Hippocampal formation (tissue), 2 donors: ENCODE results near the gene NQO1.
"Not testable (repeated sequence)": the region's sequence is repeated elsewhere in the genome, so short reads cannot be mapped to it uniquely, and the experiment has no call there.

Source experiments
- DNase-seq, 2 donors: peaks; one replicate each; lab custom pipeline; 2025; lab: John Stamatoyannopoulos, UW

Gene NQO1

DNA sequence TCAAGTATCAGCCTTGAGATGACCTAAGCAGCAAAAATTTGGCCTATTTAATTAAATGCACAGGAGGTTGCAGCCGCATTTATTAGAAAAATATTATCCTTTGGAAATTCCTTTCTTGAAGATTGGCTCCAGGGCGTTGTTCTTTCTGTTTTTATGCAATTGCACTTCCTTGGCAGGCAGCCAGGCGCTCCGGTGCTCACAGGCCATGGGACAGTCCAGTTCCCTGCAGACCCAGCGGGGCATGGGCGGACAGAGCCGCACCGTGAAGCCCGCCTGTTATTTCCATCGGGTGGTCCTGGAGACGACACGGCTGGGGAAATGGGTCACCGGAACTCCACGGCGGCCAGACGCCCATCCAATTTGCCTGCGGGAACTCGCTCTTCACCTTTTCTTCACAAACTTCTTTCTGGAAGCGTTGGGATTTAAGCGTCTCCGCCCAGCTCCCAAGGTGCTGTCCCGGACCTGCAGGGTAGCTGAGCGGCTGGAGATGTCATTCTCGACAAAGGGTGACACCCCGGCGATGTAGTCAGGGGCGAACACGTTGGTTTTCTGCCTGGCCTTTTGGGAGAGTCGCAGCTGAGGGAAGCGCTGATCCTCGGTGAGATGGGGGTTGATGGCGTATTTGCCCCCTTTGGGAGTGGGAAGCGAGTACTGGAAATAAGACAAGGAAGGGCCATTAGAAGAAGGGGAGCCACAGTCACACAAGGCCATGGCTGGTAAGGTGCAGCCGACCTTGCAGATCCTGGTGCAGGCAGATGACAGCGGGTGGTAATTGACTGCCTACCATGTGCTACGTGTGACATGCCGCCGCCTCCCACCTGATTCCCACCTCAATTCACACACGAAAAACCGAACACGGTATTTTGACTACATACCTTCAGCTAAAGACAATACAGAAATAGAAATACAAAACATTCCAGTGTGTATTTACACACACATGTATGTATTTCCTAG lies 15.9 kb upstream of the NQO1 start:
- DNase-seq: no peak

DNA sequence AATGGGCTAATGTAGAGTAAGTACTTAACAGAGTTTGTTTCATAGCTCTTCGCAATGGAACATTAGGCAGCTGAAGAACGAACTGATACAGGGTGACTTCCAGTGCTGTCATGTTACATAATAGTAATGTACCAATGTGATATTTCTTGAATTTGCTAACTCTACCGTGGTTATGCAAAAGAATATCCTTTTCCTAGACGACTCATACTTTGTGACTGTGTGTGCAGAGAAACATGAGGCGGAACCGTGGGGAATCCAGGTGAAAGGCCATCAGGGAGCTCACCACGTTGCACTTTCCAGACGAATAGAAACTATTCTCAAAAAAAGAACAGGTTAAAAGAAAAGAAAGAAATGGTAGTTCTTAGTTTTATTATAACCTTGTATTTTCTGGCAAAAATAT lies 15.2 kb upstream of the NQO1 start:
- no peak for DNase-seq

DNA sequence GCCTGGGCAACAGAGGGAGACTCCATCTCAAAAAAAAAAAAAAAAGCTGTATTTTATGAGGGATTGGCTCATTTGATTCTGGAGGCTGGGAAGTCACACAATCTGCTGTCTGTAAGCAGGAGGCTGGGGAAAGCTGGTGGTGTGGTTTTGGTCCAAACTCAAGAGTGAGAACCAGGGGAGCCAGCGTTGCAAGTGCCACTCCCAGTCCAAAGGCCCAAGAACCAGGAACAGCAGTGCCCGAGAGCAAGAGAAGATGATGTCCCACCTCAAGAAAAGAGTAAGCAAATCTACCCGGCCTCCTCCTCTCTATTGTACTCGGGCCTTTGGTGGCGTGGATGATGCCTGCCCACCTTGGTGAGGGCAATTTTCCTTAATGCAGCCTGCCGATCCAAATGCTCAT lies 5.7 kb upstream of the NQO1 start:
- DNase-seq: no peak

DNA sequence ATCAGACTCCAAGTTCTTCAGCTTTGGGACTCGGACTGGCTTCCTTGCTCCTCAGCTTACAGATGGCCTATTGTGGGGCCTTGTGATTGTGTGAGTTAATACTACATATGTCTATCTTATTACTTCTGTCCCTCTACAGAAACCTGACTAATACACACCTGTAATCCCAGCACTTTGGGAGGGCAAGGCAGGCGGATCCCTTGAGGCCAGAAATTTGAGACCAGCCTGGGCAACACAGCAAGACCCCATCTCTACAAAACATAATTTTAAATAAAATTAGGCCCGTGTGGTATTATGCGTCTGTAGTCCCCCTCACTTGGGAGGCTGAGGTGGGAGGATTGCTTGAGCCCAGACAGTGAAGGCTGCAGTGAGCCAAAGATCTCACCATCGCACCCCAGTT lies 4.9 kb upstream of the NQO1 start:
- DNase-seq: not testable (repeated sequence)

DNA sequence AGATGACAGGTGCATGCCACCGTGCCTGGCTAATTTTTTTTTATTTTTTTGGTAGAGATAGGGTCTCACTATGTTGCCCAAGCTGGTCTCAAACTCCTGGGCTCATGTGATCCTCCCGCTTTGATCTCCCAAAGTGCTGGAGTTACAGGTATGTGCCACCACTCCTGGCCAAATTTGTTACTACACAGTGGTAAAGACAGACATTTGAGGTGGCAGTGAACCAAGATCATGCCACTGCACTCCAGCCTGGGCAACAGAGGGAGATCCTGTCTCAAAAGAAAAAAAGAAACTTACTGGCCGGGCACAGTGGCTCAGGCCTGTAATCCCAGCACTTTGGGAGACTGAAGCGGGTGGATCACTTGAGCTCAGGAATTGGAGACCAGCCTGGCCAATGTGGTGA lies 2.7 kb upstream of the NQO1 start:
- not testable (repeated sequence) for DNase-seq

DNA sequence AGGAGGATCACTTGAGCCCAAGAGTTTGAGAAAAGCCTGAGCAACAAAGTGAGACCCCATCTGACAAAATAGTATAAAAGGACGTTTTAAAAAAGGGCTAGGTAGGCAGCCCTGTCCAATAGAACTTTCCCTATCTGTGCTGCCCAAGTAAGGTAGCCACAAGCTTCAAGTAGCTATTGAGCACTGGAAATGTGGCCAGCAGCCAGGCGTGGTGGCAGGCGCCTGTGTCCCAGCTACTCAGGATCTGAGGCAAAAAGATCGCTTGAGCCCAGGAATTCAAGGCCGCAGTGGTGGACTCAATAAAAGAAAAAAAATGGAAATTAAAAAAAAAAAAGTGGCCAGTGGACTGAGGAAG lies 1.5 kb upstream of the NQO1 start:
- peak in 1 of 2 donors; percentile 33 for DNase-seq

DNA sequence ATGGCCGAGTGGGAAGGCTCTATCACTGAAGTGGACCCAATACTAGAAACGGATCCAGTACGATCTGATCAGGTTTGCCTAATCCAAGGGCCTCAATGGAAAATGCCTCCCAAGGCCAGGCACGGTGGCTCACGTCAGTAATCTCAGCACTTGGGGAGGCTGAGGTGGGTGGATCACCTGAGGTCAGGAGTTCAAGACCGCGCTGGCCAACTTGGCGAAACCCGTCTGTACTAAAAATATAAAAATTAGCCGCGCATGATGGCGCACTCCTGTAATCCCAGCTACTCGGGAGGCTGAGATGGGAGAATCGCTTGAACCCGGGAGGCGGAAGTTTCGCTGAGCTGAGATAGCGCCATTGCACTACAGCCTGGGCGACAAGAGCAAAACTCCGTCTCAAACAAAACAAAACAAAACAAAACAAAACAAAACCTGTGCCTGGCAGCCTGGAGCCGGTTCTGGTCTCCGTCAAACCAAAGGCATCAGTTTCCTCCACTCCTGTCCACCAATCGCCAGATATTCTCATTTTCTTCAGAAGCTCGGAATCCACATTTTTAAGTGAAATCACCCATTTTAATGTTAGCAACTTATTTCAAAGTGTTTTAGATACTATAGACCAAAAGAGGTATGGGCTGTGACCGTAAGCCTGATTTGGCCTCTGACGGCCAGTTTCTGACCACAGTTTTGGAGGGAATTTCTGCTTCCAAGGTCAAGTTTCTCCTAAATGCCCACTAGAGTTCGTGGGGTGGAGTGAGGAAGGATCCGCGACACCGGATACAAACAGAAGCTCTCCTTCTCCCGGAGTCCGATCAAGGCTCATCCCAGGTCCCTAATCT lies 664 bp downstream of the NQO1 start:
- no peak for DNase-seq

DNA sequence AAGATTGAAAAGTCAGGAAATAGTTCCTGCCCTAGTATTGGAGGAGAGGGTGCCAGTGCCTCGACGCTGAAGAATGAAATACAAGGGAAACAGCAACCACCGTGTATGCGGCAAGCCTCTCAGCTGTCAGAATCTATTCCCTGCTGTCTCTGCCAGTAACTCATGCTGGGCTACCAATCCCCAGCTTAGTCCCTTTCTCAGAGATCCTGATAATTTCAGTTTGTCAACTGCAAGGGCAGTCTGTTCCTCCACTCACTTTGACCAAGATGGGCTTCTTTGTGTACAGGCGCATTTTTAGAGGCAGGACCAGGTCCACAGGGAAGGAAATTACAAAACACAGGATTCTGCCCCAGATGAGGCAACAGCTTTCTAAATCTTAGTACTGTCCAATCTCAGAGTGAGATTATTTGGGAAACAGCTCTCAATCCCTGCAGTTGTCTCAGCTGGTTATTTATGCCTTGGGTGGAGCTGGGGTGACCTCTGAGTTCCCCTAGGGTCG lies 1.3 kb downstream of the NQO1 start:
- DNase-seq: no peak

DNA sequence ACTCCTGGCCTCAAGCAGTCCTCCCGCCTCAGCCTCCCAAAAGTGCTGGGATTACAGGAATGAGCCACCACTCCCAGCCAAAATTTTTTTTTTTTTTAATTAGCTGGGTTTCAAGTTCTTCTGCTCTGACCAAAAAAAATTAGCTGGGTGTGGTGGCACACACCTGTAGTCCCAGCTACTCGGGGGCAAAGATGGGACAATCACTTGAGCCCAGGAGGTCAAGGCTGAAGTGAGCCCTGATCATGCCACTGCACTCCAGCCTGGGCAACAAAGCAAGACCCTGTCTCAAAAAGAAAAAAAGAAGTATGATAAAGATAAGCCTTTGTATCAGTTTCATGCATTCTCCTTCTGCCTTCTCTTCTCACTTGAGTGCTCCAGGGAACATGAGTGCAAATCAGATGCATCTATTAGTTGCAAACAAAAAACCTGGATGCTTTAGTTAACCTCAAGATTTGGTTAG lies 1.9 kb downstream of the NQO1 start:
- DNase-seq: no peak

DNA sequence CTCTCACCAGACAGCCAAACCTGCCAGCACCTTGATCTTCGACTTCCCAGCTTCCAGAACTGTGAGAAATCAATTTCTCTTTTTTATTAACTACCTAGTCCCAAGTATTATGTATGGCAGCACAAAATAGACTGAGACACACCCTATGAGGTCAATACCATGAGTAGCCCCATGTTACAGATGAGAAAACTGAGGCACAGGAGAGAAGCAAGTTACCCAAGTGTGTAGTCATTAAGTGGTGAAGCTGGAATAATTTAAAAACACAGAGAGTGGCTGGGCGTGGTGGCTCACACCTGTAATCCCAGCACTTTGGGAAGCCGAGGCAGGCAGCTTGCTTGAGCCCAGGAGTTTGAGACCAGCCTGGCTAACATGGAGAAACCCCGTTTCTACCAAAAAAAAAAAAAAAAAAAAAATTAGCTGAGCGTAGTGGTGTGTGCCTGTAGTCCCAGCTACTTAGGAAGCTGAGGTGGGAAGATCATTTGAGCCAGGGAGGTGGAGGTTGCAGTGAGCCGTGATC lies 4.9 kb downstream of the NQO1 start:
- DNase-seq: no peak

DNA sequence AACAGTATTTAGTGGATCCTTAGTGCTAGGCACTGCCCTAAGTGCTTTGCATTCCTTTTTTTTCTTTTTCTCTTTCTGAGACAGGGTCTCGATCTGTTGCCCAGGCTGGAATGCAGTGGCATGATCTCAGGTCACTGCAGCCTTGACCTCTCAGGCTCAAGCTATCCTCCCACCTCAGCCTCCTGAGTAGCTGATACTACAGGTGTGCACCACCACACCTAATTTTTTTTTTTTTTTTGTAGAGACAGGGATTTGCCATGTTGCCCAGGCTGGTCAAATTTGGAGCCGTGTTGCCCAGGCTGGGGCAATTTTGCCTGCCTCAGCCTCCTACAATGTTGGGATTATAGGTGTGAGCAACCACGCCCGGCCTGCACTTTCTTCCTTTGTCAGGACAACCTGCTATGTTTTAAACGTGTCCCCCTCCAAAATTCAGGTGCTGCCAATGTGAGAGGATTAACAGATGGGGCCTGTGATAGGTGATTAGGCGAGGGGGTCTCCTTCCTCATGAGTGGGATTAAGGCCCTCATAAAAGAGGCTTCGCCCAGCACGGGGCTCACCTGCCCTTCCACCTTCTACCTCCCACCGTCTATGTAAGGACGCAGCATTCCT lies 5.4 kb downstream of the NQO1 start:
- no peak for DNase-seq

DNA sequence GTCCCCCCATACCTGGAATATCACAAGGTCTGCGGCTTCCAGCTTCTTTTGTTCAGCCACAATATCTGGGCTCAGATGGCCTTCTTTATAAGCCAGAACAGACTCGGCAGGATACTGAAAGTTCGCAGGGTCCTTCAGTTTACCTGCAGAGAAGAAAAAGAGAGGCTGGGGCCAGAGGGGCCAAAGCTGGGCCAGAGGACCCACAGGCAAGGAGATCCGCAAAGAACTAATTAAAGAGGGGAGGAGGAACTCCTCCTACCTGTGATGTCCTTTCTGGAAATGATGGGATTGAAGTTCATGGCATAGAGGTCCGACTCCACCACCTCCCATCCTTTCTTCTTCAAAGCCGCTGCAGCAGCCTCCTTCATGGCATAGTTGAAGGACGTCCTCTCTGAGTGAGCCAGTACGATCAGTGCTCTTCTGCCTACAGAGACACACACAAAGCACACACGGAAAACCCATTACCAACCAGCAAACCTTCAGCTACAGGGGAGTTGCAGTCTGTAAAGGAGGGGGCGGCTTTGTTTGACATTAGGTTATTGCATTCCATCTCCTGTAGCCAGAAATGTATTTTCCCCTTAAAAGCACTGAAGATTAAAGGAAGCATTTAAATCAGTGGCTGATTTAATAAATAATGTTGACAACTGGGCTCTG lies 8.1 kb downstream of the NQO1 start:
- no peak for DNase-seq

DNA sequence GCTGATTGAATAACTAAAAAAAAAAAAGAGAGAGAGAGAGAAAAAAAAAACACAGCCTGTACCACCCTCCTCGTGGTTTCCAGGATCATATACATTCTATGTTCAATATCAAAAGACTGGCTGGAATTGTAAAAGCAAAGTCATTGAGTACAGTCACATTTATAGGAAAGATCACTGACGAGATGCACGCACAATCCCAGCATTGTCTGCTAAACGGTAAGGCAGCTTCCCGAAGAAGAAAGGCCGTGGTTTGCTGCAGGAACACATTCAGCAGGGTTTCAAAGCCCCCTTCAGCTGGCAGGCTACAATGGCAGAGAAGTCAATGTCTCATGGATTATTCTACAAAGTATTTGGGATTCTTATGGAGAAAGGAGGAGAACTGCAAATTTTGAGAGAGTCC lies 9.3 kb downstream of the NQO1 start:
- DNase-seq: no peak

DNA sequence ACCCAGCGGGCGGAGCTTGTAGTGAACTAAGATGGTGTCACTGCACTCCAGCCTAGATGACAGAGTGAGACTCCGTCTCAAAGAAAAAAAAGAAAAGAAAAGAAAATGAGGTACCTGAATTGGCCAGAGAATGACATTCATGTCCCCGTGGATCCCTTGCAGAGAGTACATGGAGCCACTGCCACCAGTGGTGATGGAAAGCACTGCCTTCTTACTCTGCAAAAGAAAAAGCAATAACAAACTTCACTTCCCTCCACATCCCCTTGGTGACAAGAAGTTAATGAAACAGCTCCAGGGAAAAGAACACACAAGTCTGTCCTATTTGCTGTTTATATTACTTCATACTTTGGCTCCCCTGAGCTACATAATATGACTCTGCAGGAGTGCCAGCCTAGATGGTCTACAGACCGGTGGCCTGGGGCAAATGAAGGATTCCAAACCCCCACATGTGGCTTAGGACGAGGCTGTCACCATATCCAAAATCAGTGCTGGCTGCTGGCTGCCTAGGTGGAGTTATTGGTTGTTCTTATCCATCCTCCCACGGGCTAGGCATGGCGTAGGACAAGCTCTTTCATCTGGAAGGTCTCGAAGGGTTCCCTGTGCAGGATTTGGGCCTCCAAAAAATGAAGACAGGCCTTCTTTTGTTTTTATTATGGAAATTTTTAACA lies 13.3 kb downstream of the NQO1 start:
- DNase-seq: no peak

DNA sequence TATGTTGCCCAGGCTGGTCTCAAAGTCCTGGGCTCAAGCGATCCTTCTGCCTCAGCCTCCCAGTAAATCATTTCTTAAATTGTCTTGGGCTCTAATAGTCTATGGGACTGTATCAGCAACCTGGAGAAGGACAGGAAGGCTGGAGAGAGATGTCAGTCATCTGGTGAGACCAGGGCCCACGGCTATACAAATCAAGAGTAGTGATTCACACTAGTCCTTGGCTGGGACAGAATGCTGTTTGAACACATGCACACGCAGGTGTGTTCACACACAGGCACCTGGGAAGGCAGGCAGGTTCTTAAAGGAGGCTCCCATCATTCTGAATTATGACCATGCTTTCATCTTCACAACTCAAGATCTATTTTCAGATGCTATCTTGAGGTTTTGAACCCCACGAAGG lies 14.1 kb downstream of the NQO1 start:
- no peak for DNase-seq

DNA sequence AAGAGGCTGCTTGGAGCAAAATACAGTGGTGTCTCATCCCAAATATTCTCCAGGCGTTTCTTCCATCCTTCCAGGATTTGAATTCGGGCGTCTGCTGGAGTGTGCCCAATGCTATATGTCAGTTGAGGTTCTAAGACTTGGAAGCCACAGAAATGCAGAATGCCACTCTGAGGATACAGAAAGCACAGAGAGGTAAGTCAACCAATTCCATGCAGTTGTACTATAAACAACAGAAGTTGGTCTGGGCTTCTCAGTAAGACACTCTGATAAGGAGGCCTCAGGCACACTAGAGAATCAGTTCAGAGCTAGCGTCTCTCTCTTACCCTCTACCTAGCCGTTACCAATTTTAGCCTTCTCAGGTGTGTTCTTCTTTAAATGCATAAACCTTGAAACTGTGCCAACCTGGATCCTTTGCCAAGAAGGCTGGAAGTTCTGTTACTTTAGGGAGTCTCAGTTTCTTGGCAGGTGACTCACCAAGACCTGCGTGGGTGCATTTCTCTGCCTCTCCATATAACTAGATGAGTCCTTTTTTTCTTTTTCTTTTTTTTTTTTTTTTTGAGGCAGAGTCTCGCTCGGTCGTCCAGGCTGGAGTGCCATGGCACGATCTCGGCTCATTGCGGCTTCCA lies 15.1 kb downstream of the NQO1 start:
- DNase-seq: no peak

DNA sequence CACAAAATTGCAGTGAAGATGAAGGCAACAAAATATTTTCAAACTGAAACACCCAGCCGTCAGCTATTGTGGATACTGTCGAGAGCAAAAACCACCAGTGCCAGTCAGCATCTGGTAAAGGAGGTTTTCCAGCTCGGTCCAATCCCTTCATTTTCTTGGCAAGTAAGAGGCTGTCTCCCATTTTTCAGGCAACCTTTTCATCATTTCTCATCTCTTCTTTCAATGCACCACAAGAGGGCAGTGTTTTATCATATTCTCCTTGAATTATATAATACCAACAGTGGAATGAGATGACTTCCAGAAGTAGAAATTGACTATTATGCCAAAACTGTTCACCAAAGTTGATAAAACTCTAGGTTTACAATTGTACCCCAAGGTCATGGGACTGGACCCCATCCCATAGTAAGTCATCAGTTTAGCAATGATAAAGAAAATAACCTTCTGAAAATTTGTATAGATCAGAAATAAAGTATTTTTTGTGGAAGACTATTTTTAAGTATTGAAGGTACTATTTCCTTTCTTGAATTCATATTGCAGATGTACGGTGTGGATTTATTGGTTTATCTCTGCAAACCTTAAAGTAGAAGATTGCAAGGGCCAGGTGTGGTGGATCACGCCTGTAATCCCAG lies 16.8 kb downstream of the NQO1 start:
- peak in 1 of 2 donors; percentile 85 for DNase-seq

DNA sequence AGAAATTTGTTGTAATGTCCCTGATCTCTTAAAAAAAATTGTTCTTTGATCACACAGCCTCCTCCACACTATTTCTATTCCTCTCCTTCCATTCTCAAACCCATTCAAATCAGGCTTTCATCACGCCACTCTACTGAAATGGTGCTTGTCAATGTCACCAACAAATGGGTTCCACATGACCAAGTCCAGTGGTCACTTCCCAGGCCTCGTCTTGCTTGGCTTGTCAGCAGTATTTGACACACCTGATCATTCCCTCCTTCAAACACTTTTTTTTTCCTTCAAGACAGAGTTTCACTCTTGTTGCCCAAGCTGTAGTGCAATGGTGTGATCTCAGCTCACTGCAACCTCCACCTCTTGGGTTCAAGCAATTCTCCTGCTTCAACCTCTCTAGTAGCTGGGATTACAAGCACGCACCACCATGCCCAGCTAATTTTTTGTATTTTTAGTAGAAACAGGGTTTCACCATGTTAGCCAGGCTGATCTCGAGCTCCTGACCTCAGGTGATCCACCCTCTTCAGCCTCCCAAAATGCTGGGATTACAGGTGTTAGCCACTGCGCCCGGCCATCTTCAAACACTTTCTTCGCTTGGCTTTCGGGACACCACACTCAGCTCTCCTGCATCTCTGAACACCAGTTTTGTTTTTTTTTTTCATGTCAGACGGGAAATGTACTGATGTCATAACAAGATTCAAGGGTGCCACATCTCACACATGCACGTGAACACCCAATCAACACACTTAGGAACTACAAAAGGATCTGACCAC lies 18.3 kb downstream of the NQO1 start:
- DNase-seq: no peak

DNA sequence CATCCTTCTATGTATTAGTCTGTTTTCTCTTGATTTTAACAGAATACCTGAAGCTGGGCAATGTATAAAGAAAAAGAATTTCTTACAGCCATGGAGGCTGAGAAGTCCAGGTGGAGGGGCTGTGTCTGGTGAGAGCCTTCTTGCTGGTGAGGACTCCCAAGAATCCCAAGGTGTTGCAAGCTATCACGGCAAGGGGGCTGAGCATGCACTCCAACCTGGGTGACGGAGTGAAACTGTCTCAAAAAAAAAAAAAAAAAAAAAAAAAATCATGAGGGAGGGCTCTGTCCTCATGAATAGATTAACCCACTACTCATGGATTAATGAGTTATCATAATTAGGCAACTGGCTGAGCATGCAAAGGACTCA lies 19.4 kb downstream of the NQO1 start:
- no peak for DNase-seq
